ENCODE measurements around the gene HMCN1.

Gene HMCN1

GRCh38 chr1:185733818-185734735, at the start of gene HMCN1:
Gene HMCN1 (plus strand): TSS chr1:185734391. CDS start chr1:185734780, 389 bp downstream.
- no peak for DNase-seq

- DNase-seq = no peak
These were observed 47.1 kb upstream of the HMCN1 start for GRCh38 chr1:185686821-185687778.

GRCh38 chr1:185690527-185690926, 43.7 kb upstream of the HMCN1 start:
- DNase-seq = no peak

- no peak for DNase-seq
These were observed 40.5 kb upstream of the HMCN1 start for GRCh38 chr1:185693654-185694053.

GRCh38 chr1:185694081-185694480, 40.1 kb upstream of the HMCN1 start:
- DNase-seq = no peak

GRCh38 chr1:185695299-185695698, 38.9 kb upstream of the HMCN1 start:
- DNase-seq = no peak

GRCh38 chr1:185696422-185697150, 37.6 kb upstream of the HMCN1 start:
- no peak for DNase-seq

GRCh38 chr1:185699874-185700273, 34.3 kb upstream of the HMCN1 start:
- DNase-seq = no peak

GRCh38 chr1:185701650-185702049, 32.5 kb upstream of the HMCN1 start:
- DNase-seq = no peak

- no peak for DNase-seq
These were observed 30.0 kb upstream of the HMCN1 start for GRCh38 chr1:185704181-185704580.

- DNase-seq = no peak
These were observed 18.1 kb upstream of the HMCN1 start for GRCh38 chr1:185716095-185716494.

GRCh38 chr1:185719021-185719420, 15.2 kb upstream of the HMCN1 start:
- DNase-seq = peak; percentile 56

- peak; percentile 29 for DNase-seq
These were observed 13.4 kb upstream of the HMCN1 start for GRCh38 chr1:185720633-185721272.

GRCh38 chr1:185721553-185721952, 12.6 kb upstream of the HMCN1 start:
- no peak for DNase-seq

- no peak for DNase-seq
These were observed 12.1 kb upstream of the HMCN1 start for GRCh38 chr1:185722098-185722497.

GRCh38 chr1:185727726-185728125, 6.5 kb upstream of the HMCN1 start:
- no peak for DNase-seq

GRCh38 chr1:185731446-185731845, 2.7 kb upstream of the HMCN1 start:
- DNase-seq = no peak

- no peak for DNase-seq
These were observed 1.2 kb upstream of the HMCN1 start for GRCh38 chr1:185732951-185733350.

GRCh38 chr1:185734929-185735700, 924 bp downstream of the HMCN1 start:
- no peak for DNase-seq

- DNase-seq = no peak
These were observed 1.5 kb downstream of the HMCN1 start for GRCh38 chr1:185735701-185736064.

- DNase-seq = no peak
These were observed 5.8 kb downstream of the HMCN1 start for GRCh38 chr1:185739967-185740366.

GRCh38 chr1:185741551-185741950, 7.4 kb downstream of the HMCN1 start:
- no peak for DNase-seq

Data from HCEC 1CT (cell line).